RWPE1 (cell line): Measurements from ENCODE around the gene FADS6.
A peak's percentile ranks its signal among the peaks of the same experiment; 100 is the strongest.

ENCODE experiments used
- CTCF ChIA-PET: fragments of 350-600 bp; sonication (Branson Sonifier 250); formaldehyde crosslinking; extraction: SDS; loops from one replicate; lab custom pipeline; 2021; lab: Yijun Ruan, JAX
- POLR2A ChIA-PET: fragments of 400-600 bp; formaldehyde crosslinking; extraction: SDS; loops from one replicate; lab custom pipeline; 2020; ENCODE audit warnings: antibody characterized with exemption; ENCODE audit not compliant: low non-redundant PET; lab: Yijun Ruan, JAX
- DNase-seq: peaks from one replicate; pipeline ENCODE4 v3.0.0; 2012; ENCODE audit warnings: low spot score
- H3K27ac ChIP-seq: fragments of 450-650 bp; 2 replicates; pipeline ENCODE4 v1.5.1; 2017
- CTCF ChIP-seq: fragments of 450-650 bp; conservative IDR thresholded peaks from 2 replicates; pipeline ENCODE4 v1.5.1; 2017; ENCODE audit warnings: low read depth, mild to moderate bottlenecking

Gene FADS6

GRCh38 chr17:74843352-74843627, 50.1 kb downstream of the FADS6 start:
- TF ChIP-seq CTCF = no peak
- no peak for DNase-seq
- ChIA-PET CTCF (interaction anchor here (0.6 to 2.7 kb wide), 12 partner anchors 9 to 942 kb away, joined by 3 to 10 read pairs (median 3); no protein-coding TSS in a partner anchor), POLR2A (no interaction called here)
- no peak overlapping the region for H3K27ac ChIP-seq

- H3K27ac ChIP-seq = peak overlapping the region; percentile 60
- DNase-seq = peak; percentile 57
- TF ChIP-seq CTCF = peak; percentile 56
- ChIA-PET POLR2A (no interaction called here), CTCF (interaction anchor here (0.7 to 2.7 kb wide), 11 partner anchors 8 to 426 kb away, joined by 3 to 10 read pairs (median 3); no protein-coding TSS in a partner anchor)
These were observed 50.7 kb downstream of the FADS6 start for GRCh38 chr17:74842599-74843351.

GRCh38 chr17:74842146-74842598, 51.3 kb downstream of the FADS6 start:
- peak overlapping the region; percentile 60 for H3K27ac ChIP-seq
- ChIA-PET POLR2A (no interaction called here), CTCF (interaction anchor here (0.7 to 2.7 kb wide), 7 partner anchors 8 to 115 kb away, joined by 3 to 10 read pairs (median 3); no protein-coding TSS in a partner anchor)
- DNase-seq = no peak
- TF ChIP-seq CTCF = no peak

GRCh38 chr17:74840989-74841666, 52.3 kb downstream of the FADS6 start:
- POLR2A ChIA-PET = interaction anchor here (0.6 kb wide), 1 partner anchor 54 kb away, joined by 4 read pairs; no protein-coding TSS in a partner anchor
- H3K27ac ChIP-seq = peak overlapping the region; percentile 60
- TF ChIP-seq CTCF = no peak
- CTCF ChIA-PET = interaction anchor here (0.5 to 0.9 kb wide), 4 partner anchors 20 to 116 kb away, joined by 3 to 4 read pairs (median 4); no protein-coding TSS in a partner anchor
- peak; percentile 27 for DNase-seq

GRCh38 chr17:74839990-74840852, 53.2 kb downstream of the FADS6 start:
- ChIA-PET CTCF (interaction anchor here (0.5 to 0.9 kb wide), 5 partner anchors 21 to 1889 kb away, joined by 3 to 4 read pairs (median 3); no protein-coding TSS in a partner anchor), POLR2A (no interaction called here)
- H3K27ac ChIP-seq = peak overlapping the region; percentile 60
- no peak for DNase-seq
- no peak for TF ChIP-seq CTCF
